ENCODE data around the gene UGT1A10.

UGT1A10 gene

DNA sequence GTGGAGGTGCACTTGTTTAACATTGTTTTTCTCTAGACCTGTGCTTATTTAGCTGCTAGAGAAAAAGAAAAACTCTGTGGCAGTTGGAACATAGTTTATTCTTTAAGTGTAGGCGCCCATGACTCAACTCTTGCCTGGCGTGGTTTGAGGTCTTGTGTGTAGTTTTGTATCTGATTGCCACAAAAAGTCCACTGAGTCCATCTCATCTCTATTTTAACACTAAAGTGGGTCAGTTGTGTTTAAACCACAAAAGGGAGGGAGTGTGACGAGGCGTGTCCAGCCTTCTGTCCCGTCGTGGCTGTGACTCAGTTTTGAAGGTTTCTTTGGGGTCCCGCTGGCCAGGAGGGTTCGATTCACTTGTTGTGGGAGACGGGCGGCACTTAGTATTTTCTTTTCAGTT lies 20.2 kb downstream of the UGT1A10 start:
- DNase-seq, result no peak

DNA sequence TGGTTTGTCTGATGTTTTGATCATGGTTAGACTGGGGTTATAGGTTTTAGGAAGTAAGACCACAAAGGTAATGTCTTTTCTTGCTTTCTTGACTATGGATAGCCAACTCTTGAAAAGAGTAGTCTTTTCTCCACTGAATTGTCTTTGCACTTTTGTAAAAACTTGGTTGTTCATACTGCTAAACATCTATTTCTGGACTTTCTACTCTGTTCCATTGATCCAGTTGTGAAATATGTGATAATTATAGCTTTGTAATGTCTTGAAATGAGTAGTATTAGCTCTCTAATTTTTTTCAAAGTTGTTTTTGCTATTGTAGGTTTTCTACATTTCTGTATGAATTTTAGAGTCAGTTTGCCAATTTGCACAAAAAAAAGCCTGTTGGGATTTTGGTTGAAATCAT lies 22.4 kb downstream of the UGT1A10 start:
- no peak for DNase-seq

DNA sequence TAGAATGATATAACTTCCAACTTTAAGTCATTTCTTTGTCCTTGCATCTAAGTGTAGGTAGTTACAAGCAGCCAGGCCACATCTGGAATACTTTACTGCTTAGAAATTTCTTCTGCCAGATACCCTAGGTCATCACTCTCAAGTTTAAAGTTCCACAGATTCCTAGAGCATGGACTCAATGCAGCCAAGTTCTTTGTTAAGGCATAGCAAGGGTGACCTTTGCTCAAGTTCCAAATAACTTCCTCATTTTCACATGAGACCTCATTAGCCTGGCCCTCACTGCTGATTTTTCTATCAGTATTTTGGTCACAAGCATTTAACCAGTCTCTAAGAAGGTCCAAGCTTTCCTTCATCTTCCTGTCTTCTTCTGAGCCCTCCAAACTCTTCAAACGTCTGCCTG lies 27.7 kb downstream of the UGT1A10 start:
- no peak for DNase-seq

DNA sequence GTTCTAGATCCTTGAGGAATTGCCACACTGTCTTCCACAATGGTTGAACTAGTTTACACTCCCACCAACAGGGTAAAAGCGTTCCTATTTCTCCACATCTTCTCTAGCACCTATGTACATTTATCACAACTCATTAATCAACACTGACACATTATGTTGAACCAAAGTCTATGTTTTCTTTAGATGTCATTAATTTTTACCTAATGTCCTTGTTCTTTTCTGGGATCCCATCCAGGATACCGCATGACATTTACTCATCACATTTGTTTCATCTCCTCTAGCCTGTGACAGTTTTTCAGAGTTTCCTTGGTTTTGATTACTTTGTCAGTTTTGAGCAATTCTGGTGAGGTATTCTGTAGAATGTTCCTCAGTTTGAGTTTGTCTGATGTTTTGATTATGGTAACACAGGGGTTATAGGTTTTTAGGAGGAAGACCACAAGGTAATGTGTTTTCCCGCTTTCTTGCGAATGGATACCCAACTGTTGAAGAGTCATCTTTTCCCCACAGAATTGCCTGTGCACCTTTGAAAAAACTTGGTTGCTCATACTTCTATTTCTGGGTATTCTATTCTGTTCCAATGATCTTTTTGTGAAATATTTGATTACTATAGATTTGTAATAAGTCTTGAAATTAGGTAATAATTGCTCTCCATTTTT lies 32.5 kb downstream of the UGT1A10 start:
- DNase-seq, result no peak

DNA sequence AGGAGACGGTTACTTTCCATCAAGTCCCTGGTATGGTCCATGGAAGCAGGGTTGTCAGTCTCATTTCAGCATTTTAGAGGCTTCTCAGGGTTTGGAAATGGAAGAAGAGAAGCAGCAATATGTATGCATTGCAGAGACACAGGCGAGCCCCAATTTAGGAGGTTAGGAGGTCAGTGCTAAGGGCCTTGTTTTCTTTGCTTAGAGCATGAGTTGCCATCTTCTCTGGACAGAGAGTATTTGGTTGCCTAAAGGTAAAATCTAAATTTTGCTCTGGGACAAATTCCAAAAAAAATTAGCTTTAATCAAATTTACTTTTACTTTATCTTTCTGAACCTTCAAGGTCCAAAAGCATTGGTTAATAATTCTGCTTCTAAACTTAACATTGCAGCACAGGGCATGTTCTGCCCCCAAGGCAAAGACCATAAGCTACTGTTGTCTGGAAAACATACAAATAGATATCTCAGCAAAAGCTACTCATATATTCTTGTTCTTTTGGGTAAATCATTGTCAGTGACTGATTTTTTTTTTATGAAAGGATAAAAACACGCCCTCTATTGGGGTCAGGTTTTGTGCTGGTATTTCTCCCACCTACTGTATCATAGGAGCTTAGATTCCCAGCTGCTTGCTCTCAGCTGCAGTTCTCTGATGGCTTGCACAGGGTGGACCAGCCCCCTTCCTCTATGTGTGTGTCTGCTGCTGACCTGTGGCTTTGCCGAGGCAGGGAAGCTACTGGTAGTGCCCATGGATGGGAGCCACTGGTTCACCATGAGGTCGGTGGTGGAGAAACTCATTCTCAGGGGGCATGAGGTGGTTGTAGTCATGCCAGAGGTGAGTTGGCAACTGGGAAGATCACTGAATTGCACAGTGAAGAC lies 35.3 kb downstream of the UGT1A10 start, which contains the start of gene UGT1A9:
UGT1A9 (plus strand) TSS at position 609 of the 872 bp plus-strand sequence; CDS start at position 646, 37 bp downstream.
- DNase-seq, result no peak

DNA sequence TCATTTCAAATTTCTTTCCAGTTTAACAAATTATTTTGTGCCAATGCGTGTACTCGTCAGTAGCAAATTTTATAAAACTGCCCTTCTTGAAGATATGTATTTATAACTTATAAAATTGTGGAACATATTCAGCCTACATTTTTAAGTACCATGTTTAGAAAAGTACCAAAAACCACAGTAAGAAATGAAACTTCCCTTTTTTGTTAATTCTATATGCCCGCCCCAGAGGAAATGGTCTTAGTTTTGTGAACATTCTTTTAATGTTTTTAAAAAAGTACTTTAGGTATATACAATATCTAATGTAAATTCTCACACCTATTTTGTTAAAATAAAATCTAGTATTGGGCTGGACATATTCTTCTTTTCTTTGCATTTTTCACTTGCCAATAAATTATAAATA lies 36.6 kb downstream of the UGT1A10 start:
- DNase-seq, result no peak

DNA sequence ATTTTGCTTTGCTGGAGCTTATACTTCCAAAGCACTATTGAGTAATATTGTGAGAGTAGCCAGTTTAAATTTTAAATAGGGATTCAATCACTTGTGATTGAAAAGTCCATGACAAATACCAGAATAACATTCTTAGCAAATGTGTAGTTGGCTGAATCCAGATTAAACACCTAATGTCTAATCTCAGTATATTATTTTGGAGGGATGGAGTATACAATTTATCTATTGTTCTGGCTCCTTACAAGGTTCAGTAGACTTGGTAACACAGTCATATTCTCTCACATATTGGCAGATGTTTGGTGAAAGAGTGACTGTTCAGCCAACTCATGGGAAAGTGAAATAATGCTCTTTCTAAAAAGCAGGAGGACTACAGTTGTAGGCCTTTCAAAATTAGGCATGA lies 37.6 kb downstream of the UGT1A10 start:
- no peak for DNase-seq

DNA sequence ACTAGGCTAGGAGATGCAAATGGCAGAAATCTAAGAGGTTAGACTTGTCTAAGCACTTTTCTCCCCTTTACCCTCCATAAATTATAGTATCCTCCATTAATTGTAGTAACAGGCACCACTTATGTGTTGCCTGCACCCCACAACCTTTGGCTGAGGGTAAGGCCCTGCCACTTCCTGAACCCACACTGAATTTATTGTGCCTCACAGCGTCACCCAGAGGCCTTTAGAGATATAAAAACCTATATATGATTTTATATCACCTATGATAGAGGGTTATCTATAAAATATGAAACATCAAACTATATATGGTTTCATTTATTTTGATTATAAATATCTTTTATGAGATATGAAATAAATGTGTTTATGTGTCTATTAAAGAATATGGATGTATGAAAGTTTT lies 38.1 kb downstream of the UGT1A10 start:
- no peak for DNase-seq

DNA sequence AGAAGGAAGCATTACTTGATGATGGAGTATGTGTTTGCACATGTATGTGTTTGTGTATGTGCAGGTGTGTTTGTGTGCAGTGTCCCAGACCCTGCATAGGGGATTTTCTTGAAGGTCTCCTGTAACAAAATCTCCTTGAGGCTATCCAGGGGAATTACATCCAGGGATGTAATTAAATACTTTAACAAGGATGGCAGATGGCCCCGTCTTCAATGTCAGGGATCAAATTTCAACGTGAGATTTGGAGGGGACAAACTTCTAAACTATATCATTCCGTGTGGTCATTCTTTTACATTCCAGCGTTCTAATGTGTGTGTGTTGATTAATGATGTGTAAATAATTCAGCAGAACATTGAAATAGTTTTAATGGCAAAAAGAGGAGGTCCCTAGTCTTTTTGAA lies 38.7 kb downstream of the UGT1A10 start:
- DNase-seq, result no peak

DNA sequence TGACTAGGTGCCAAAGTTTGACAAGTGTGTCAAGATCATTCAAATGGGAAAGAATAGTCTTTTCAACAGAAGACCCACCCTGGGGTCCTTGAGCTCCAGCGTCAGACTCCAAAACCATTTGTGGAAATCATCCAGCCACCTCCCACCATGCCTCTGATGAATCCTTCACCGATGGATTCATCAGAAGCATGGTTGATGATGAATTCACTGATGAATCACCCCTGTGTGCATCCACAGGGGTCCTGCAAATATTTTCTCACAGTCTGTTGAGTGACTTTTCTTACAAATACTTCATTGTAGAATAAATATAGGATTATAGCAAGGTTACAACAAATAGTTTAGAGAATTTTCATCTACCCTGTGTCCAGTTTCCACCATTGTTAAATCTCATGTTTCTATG lies 39.8 kb downstream of the UGT1A10 start:
- DNase-seq, result no peak

DNA sequence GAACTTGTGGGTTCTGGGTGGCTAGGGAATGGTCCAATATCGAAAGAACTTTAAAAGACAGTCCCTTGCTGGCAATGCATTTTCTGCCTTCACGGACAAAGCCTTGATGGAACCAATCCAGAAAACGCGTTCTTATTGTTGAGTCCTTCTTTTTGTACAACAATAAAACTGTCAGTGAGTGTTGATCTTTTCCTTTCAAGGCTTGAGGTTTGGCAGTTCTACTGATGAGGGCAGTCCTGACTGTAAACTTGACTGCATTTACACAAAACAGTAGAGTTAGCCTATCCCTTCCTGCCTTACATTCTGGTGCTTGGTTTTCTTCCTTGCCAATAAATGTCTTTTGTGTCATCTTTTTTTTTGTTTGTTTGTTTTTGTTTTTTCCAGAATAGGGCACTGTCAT lies 42.9 kb downstream of the UGT1A10 start:
- no peak for DNase-seq

DNA sequence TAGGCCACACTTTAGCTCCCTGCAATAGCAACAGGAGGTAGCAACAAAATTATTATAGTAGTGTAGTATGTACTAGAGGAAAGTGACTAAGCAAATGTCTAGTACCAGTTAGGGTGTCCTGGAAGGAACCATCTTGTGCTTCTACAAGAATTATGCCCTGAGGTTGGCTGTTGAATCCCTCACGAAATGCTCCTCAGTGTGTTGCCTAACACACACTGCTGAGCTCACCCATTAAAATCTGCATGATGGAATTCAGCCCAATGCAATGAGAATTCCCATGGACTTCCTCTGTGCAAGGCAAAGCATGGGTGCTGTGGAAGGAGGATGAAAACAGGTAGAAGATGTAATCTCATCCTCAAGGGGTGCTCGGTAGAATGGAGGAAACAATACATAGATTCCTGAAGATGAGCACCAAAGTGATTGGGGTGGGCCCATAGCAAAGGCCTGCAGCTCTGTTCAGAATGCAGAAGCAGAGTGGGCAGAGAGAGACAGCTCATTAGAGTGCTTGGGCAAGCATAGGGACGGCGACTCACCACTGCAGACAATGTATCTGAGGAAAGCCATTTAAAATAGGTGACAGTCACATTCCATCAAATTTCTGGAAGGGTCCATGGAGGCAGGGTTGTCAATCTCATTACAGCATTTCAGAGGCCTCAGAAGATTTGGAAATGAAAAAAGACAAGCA lies 44.3 kb downstream of the UGT1A10 start:
- no peak for DNase-seq

DNA sequence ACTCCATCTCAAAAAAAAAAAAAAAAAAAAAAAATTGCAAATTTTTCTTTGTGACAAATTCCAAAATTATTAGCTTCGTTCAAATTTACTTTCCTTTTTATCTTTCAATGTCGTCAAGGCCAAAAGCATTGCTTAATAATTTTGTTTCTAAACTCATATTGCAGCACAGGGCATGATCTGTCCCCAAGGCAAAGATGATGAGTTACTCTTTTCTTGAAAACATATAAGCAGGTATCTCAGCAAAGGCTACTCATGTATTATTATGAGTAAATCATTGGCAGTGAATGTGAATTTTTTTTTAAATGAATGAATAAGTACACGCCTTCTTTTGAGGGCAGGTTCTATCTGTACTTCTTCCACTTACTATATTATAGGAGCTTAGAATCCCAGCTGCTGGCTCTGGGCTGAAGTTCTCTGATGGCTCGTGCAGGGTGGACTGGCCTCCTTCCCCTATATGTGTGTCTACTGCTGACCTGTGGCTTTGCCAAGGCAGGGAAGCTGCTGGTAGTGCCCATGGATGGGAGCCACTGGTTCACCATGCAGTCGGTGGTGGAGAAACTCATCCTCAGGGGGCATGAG lies 45.4 kb downstream of the UGT1A10 start, which contains the start of gene UGT1A7:
UGT1A7 (plus strand) TSS at position 381 of the 579 bp plus-strand sequence; CDS start at position 418, 37 bp downstream.
- no peak for DNase-seq

DNA sequence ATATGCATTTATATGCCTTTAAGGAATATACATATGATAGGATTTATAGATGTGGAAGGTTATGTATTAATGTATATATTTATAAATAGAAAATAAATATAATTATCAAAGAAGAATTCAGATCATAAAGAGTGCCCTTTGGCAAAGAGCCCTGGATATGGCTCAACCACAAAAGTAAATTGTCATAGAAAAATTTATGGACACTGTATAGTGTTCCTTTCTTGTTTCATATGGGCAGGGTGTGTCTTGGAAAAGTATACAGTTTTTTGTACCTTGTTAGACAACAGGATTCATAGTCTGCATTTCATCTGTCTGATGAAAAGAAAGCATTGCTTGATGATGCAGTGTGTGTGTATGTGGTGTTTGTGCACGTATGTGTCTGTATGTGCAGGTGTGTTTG lies 48.4 kb downstream of the UGT1A10 start:
- DNase-seq, result no peak

DNA sequence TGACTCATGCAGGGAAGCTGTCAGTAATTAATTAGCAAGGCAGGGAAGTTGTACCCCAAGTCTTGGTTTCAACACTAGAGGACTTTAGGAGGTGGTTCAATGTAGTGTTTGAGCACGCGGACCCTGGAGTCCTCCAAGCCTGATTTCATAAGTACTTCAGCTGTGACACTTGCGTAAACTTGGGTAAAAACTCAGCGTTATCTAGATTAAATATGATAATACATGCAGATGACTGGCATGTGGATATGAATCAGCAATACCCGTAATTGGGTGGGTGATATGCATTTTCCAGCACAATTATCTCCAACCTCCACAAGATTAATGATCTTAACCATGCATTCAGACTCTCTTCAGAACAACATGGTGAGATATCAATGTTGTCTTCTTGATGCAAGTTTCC lies 50.7 kb downstream of the UGT1A10 start:
- no peak for DNase-seq

DNA sequence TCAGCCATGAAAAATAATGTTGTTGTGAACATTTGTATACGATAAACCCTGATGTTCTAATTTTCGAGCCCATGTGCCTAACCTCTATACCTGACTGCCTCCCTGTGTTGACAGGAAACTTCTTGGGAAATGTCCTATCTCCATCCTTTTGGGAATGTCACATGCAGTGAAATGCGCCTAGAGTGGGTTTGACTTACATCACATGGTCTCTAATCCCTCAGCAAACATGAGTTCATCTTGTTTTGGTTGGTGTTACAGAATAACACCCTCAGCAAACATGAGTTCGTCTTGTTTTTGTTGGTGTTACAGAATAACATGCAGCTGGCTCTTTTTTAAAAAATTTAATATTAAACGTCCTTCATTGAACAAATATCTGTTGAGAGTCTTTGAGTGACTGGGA lies 52.1 kb downstream of the UGT1A10 start:
- no peak for DNase-seq

DNA sequence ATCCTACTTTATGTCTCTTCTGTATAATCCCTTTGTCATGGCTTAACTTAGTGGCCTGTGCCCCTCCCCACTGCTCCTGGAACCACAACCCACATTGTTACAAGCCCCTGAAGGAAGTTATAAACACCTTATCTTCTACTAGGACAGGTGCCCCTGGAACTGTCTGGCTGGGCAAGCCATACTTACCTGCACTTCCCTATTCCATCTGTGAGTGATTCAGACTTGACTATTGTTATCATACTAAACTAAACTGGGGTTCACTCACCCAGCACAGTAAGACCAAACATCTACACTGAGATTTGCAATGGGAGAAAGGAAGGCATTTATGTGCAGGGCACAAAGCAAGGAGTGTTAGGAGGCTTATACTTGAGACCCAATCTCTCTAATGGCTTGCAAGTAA lies 52.8 kb downstream of the UGT1A10 start:
- DNase-seq, result no peak

DNA sequence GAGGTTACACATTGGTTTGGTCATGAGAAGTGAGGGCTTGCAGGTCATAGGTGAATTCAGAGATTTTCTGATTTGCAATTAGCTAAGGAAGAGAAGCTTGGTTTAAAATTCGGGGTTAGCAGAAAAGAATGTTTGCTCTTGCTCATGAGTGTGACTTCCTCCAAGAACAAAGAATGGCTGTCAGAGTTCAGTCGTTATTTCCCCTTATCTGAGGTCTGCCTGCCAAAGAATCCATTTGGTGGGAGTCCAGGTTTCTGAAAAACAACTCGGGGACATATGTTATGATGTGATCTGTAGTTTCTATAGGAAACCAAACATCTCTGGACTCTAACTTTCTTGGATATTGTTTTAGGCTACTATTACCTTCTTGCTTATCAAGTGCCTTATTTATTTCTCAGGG lies 53.3 kb downstream of the UGT1A10 start:
- no peak for DNase-seq

DNA sequence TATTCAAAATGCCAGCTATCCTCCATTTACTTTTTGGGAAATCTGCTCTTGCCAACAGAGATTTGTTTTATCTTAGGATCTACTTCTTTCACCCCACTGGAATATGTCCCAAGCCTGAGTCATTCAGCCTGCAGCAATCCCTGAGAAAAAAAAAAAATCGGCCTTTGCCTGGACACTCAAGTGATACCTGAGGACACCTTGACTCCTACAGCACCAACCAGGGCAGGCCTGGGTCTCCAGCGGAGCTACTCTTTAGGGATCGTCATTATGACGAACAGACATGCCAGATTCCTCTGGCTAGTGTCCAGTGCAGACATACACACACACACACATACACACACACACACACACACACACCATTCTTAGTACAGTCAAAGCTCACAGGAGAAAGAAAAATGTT lies 54.2 kb downstream of the UGT1A10 start:
- DNase-seq, result no peak

DNA sequence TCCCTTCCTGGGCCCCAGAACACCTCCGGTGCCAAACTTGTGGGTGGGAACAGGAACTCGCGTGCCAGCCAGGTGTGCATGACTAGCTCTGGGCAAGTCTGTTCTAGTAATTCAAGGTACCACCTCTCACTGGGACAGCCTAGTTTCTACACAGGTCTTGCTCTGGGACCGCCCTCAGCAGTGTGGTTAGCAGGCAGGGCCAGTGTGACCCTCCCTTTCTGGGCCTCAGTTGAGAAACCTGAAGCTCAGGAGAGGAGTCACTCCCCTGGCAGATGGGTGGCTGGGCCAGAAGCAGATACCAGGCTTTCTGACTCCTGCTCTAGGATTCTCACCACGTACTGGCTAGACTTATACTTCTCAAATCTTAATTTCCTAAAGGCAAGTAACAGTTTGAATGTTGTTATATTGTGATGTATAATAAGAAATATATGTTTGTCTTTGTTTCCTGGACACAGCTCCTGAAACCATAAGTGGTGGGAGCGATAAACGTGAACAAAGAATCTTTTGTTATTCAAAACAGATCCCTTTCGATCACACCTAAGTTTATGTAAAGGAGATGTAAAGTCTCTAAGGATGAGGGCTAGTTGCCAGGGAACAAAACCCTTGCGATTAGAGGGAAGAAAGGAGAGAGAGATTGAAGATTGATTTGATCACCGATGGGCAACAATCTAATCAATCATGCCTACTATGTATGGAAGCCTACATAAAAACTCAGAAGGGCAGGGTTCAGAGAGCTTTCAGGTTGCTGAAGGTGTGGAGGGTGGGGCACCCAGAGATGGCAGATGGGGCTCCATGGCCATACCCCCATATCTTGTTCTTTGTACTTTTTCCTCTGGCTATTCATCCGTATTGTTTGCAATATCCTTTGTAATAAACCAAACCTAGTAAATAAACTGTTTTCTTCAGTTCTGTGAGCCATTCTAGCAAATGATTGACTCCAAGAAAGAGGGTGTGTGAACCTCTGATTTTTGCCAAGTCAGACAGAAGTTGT lies 55.5 kb downstream of the UGT1A10 start:
- DNase-seq, result no peak

DNA sequence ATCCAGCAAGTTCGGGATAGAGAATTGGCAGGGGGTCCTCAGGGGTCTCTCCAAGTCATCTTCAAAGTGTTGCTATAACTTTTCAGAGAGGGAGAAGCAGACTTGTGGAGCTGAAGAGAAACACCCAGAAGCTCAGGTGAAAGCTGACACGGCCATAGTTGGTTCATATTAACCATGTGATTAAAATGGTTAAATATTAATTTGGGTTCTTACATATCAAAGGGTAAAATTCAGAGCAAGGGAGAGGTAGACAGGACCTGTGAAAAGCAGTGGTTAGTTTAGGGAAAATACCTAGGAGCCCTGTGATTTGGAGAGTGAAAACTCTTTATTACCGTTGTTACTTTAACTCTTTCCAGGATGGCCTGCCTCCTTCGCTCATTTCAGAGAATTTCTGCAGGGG lies 56.4 kb downstream of the UGT1A10 start, which contains the start of gene UGT1A6:
UGT1A6 (plus strand) TSS at position 243 of the 400 bp plus-strand sequence; CDS start at position 358, 115 bp downstream.
- DNase-seq, result no peak

DNA sequence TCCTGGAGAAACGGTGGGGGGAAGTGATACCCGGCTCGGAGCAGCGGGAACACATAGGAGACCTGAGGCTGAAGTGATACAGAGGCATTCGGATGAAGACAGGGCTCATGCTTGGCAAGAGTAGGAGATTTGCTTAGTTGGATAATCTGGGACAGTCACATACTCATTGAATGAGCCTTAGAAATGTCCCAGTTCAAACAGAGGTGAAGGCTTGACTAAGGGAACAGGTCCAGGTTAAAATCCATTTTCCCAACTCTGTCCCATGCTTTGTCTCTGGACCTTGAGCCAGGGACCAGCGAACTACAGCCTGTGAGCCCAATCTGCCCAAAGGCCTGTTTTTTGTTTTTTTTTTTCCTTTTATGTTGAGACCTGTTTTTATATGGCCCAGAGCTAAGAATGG lies 57.7 kb downstream of the UGT1A10 start:
- DNase-seq, result no peak
